GM23338 (cell line): ENCODE measurements around the gene TGM6. TPM values are rescaled to one million over a fixed set of nuclear protein-coding genes. Genes with fewer than 3 reads are reported as not detected.

Experiments
- ATAC-seq: fragments of 200-7000 bp; cut with Tn5 transposase; 3 replicates; pipeline ENCODE4 v1.9.1; 2020
- DNase-seq: peaks from one replicate; pipeline ENCODE4 v3.0.0-alpha.2; 2015; ENCODE audit warnings: low spot score
- H2AFZ ChIP-seq: fragments of 200-600 bp; sonication (generic); 2 replicates; pipeline ENCODE4 v1.8.0; 2016; ENCODE audit warnings: antibody characterized with exemption, mild to moderate bottlenecking, moderate library complexity
- H3F3A ChIP-seq: fragments of 200-600 bp; sonication (generic); replicated peaks from 2 replicates; pipeline ENCODE4 v1.8.0; 2017; ENCODE audit warnings: antibody characterized with exemption, mixed run types, low read depth
- H3K27ac ChIP-seq: fragments of 200-600 bp; sonication (generic); 2 replicates; pipeline ENCODE4 v1.6.1; 2016; ENCODE audit warnings: low read depth
- H3K27me3 ChIP-seq: fragments of 200-600 bp; sonication (generic); 2 replicates; pipeline ENCODE4 v1.8.0; 2016; ENCODE audit warnings: mild to moderate bottlenecking, mixed run types, moderate library complexity; ENCODE audit not compliant: insufficient read depth
- H3K36me3 ChIP-seq: fragments of 200-600 bp; sonication (generic); 2 replicates; pipeline ENCODE4 v1.8.0; 2016; ENCODE audit warnings: mild to moderate bottlenecking; ENCODE audit not compliant: insufficient read depth
- H3K4me1 ChIP-seq: fragments of 200-600 bp; sonication (generic); 2 replicates; pipeline ENCODE4 v1.8.0; 2016; ENCODE audit warnings: mild to moderate bottlenecking, moderate library complexity; ENCODE audit not compliant: insufficient read depth
- H3K4me2 ChIP-seq: fragments of 200-600 bp; sonication (generic); 2 replicates; pipeline ENCODE4 v1.7.1; 2017; ENCODE audit warnings: mixed run types
- H3K4me3 ChIP-seq: fragments of 200-600 bp; sonication (generic); 2 replicates; pipeline ENCODE4 v1.6.1; 2016; ENCODE audit warnings: mixed run types
- H3K79me2 ChIP-seq: fragments of 200-600 bp; sonication (generic); replicated peaks from 2 replicates; pipeline ENCODE4 v1.8.0; 2017; ENCODE audit warnings: mild to moderate bottlenecking; ENCODE audit not compliant: insufficient read depth
- H3K9me2 ChIP-seq: fragments of 200-600 bp; sonication (generic); 2 replicates; pipeline ENCODE4 v1.8.0; 2017; ENCODE audit not compliant: insufficient read depth
- H4K20me1 ChIP-seq: fragments of 200-600 bp; sonication (generic); replicated peaks from 2 replicates; pipeline ENCODE4 v1.8.0; 2017; ENCODE audit warnings: mild to moderate bottlenecking; ENCODE audit not compliant: insufficient read depth
- H3K27ac Mint-ChIP-seq: 2 replicates; pipeline ENCODE4 v1.8.0; 2020; ENCODE audit warnings: inconsistent platforms, mild to moderate bottlenecking, moderate library complexity, mixed read lengths
- H3K27me3 Mint-ChIP-seq: 3 replicates; pipeline ENCODE4 v1.8.0; 2022; ENCODE audit warnings: low read depth, mild to moderate bottlenecking, moderate library complexity, mixed read lengths, inconsistent platforms; ENCODE audit not compliant: insufficient read depth, poor library complexity
- H3K36me3 Mint-ChIP-seq: 3 replicates; pipeline ENCODE4 v1.8.0; 2021; ENCODE audit warnings: low read depth, mild to moderate bottlenecking, inconsistent platforms, moderate library complexity, mixed read lengths
- H3K4me1 Mint-ChIP-seq: 3 replicates; pipeline ENCODE4 v1.8.0; 2020; ENCODE audit warnings: mild to moderate bottlenecking, inconsistent platforms, mixed read lengths
- H3K4me3 Mint-ChIP-seq: 3 replicates; pipeline ENCODE4 v1.8.0; 2021; ENCODE audit warnings: moderate library complexity, mild to moderate bottlenecking, inconsistent platforms, mixed read lengths
- H3K9me3 Mint-ChIP-seq: 3 replicates; pipeline ENCODE4 v1.8.0; 2020; ENCODE audit warnings: moderate library complexity, mild to moderate bottlenecking, inconsistent platforms, mixed read lengths
- CREB1 ChIP-seq: fragments of 250-450 bp; sonication (Bioruptor Pico); IDR thresholded peaks from 2 replicates; pipeline ENCODE4 v1.5.0; 2020; ENCODE audit warnings: low read depth, mild to moderate bottlenecking, moderate library complexity
- EZH2 ChIP-seq: fragments of 200-600 bp; sonication (generic); IDR thresholded peaks from one replicate; pipeline ENCODE4 v1.8.0; 2017; ENCODE audit warnings: antibody characterized with exemption, mild to moderate bottlenecking, low read depth; ENCODE audit not compliant: unreplicated experiment
- EZH2phosphoT487 ChIP-seq: fragments of 200-600 bp; sonication (generic); IDR thresholded peaks from one replicate; pipeline ENCODE4 v1.8.1; 2018; ENCODE audit warnings: antibody characterized with exemption; ENCODE audit not compliant: unreplicated experiment
- JUNB ChIP-seq: IDR thresholded peaks from one replicate; pipeline ENCODE4 v1.6.1; 2016; ENCODE audit warnings: antibody characterized with exemption; ENCODE audit not compliant: unreplicated experiment
- POLR2AphosphoS5 ChIP-seq: IDR thresholded peaks from 2 replicates; pipeline ENCODE4 v1.6.1; 2016; ENCODE audit warnings: antibody characterized with exemption, low read depth
- STAT1 ChIP-seq: IDR thresholded peaks from one replicate; pipeline ENCODE4 v1.6.1; 2016; ENCODE audit warnings: antibody characterized with exemption; ENCODE audit not compliant: unreplicated experiment
- polyA plus RNA-seq: library from polyadenylated mRNA; unstranded; fragments of >200 nt; fragmentation: Nextera tagmentation; extraction: Ambion mirVana; gene quantifications from 2 replicates; pipeline ENCODE4 v1.2.1, GENCODE V29; 2016
- total RNA-seq: library from RNA; depleted of rRNA; stranded (reverse); fragments of >200 nt; shearing (Covaris generic); gene quantifications from 2 replicates; pipeline ENCODE4 v1.2.3, GENCODE V29; 2014
- TF ChIP-seq, protein P1 (sequence below), 2 experiments: fragments of 200-600 bp in 1 of 2; sonication (generic) in 1 of 2; conservative IDR thresholded peaks; 2 replicates each; pipeline versions ENCODE4 v1.5.1 to v1.6.1; 2016 to 2017; ENCODE audit warnings: antibody characterized with exemption in 2 of 2, low read depth in 2 of 2, mild to moderate bottlenecking in 2 of 2, moderate library complexity in 1 of 2
- TF ChIP-seq, protein P2 (sequence below): IDR thresholded peaks from 2 replicates; pipeline ENCODE4 v1.6.1; 2016; ENCODE audit warnings: antibody characterized with exemption
- TF ChIP-seq, protein P3 (sequence below): IDR thresholded peaks from one replicate; pipeline ENCODE4 v1.6.1; 2018; ENCODE audit warnings: antibody characterized with exemption; ENCODE audit not compliant: unreplicated experiment

Gene TGM6
- total and polyA plus RNA-seq, 2 experiments from 2014 or later, result not detected

DNA sequence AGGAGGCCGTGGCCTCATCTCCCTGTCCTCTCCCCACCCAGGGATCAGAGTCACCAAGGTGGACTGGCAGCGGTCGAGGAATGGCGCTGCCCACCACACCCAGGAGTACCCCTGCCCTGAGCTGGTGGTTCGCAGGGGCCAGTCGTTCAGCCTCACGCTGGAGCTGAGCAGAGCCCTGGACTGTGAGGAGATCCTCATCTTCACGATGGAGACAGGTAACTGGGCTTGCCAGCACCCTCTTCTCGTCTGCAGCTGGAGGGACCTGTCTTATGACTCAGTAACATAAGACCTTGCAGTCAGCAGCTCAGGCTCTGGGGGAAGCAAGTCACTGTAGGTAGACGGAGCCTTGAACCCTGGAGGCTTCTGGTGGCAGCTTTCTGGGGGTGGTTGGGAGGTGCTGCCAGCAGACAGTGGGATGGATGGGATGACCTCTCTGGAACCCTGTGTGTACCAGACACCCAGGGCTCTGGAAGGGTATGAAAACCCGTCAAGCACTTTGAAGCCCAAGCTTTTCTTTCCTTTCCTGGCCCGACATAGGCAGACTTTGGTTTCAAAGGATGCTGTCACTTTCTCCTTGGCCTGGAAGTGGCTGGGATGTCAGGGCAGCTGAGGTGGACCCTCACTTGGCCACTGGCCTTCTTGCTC, 13.8 kb downstream of the TGM6 start:
- no peak for TF ChIP-seq POLR2AphosphoS5
- TF ChIP-seq JUNB, result no peak
- no peak for TF ChIP-seq STAT1
- no peaks in the 10 kb centered on the region for H3K4me1 Mint-ChIP-seq

DNA sequence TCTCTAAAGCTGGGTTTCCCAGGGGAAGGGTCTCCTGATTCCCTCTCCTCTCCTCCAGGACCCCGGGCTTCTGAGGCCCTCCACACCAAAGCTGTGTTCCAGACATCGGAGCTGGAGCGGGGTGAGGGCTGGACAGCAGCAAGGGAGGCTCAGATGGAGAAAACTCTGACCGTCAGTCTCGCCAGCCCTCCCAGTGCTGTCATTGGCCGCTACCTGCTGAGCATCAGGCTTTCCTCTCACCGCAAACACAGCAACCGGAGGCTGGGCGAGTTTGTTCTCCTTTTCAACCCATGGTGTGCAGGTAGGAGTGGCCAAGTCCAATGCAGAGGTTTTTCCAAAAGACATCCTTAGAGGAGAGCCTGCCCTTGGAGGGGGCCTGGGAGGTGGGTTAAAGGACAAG, 14.4 kb downstream of the TGM6 start:
- Mint-ChIP-seq H3K27ac (no peak overlapping the region), H3K4me3 (no peak overlapping the region), H3K4me1 (no peaks in the 10 kb centered on the region), H3K27me3 (peaks cover 4% of the 10 kb centered on the region), H3K9me3 (no peaks in the 10 kb centered on the region), H3K36me3 (no peaks in the 10 kb centered on the region)
- Histone ChIP-seq H3K27ac (no peak overlapping the region), H3K27me3 (no peaks in the 10 kb centered on the region), H3K79me2 (no peaks in the 10 kb centered on the region), H3K4me3 (no peak overlapping the region), H3K9me2 (no peaks in the 10 kb centered on the region), H2AFZ (no peak overlapping the region), H3K36me3 (no peaks in the 10 kb centered on the region), H3K4me2 (no peak overlapping the region), H4K20me1 (no peaks in the 10 kb centered on the region), H3F3A (no peaks in the 10 kb centered on the region), H3K4me1 (no peaks in the 10 kb centered on the region)
- ATAC-seq (no peak), DNase-seq (no peak)
- TF ChIP-seq, protein P1, sequence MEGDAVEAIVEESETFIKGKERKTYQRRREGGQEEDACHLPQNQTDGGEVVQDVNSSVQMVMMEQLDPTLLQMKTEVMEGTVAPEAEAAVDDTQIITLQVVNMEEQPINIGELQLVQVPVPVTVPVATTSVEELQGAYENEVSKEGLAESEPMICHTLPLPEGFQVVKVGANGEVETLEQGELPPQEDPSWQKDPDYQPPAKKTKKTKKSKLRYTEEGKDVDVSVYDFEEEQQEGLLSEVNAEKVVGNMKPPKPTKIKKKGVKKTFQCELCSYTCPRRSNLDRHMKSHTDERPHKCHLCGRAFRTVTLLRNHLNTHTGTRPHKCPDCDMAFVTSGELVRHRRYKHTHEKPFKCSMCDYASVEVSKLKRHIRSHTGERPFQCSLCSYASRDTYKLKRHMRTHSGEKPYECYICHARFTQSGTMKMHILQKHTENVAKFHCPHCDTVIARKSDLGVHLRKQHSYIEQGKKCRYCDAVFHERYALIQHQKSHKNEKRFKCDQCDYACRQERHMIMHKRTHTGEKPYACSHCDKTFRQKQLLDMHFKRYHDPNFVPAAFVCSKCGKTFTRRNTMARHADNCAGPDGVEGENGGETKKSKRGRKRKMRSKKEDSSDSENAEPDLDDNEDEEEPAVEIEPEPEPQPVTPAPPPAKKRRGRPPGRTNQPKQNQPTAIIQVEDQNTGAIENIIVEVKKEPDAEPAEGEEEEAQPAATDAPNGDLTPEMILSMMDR (conservative IDR thresholded peaks at IDR 0.05; ENCODE audit: low read depth in 2 of 2), result no peak
- TF ChIP-seq, protein P2, sequence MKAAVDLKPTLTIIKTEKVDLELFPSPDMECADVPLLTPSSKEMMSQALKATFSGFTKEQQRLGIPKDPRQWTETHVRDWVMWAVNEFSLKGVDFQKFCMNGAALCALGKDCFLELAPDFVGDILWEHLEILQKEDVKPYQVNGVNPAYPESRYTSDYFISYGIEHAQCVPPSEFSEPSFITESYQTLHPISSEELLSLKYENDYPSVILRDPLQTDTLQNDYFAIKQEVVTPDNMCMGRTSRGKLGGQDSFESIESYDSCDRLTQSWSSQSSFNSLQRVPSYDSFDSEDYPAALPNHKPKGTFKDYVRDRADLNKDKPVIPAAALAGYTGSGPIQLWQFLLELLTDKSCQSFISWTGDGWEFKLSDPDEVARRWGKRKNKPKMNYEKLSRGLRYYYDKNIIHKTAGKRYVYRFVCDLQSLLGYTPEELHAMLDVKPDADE, result no peak
- TF ChIP-seq CREB1 (CRISPR knock-in tag), result no peak
- no peak for TF ChIP-seq EZH2phosphoT487
- TF ChIP-seq EZH2, result no peak
- TF ChIP-seq, protein P3, sequence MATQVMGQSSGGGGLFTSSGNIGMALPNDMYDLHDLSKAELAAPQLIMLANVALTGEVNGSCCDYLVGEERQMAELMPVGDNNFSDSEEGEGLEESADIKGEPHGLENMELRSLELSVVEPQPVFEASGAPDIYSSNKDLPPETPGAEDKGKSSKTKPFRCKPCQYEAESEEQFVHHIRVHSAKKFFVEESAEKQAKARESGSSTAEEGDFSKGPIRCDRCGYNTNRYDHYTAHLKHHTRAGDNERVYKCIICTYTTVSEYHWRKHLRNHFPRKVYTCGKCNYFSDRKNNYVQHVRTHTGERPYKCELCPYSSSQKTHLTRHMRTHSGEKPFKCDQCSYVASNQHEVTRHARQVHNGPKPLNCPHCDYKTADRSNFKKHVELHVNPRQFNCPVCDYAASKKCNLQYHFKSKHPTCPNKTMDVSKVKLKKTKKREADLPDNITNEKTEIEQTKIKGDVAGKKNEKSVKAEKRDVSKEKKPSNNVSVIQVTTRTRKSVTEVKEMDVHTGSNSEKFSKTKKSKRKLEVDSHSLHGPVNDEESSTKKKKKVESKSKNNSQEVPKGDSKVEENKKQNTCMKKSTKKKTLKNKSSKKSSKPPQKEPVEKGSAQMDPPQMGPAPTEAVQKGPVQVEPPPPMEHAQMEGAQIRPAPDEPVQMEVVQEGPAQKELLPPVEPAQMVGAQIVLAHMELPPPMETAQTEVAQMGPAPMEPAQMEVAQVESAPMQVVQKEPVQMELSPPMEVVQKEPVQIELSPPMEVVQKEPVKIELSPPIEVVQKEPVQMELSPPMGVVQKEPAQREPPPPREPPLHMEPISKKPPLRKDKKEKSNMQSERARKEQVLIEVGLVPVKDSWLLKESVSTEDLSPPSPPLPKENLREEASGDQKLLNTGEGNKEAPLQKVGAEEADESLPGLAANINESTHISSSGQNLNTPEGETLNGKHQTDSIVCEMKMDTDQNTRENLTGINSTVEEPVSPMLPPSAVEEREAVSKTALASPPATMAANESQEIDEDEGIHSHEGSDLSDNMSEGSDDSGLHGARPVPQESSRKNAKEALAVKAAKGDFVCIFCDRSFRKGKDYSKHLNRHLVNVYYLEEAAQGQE, result no peak

More for the DNA sequence above, 13.8 kb downstream of the TGM6 start:
- no peaks in the 10 kb centered on the region for H4K20me1 ChIP-seq
- peaks cover 4% of the 10 kb centered on the region for H3K27me3 Mint-ChIP-seq
- no peaks in the 10 kb centered on the region for H3K36me3 ChIP-seq
- no peaks in the 10 kb centered on the region for H3K4me1 ChIP-seq
- no peaks in the 10 kb centered on the region for H3K9me2 ChIP-seq
- no peaks in the 10 kb centered on the region for H3K79me2 ChIP-seq
- no peaks in the 10 kb centered on the region for H3F3A ChIP-seq
- no peaks in the 10 kb centered on the region for H3K9me3 Mint-ChIP-seq
- no peaks in the 10 kb centered on the region for H3K27me3 ChIP-seq
- no peaks in the 10 kb centered on the region for H3K36me3 Mint-ChIP-seq
- ATAC-seq (no peak), DNase-seq (no peak)
- H3K27ac ChIP-seq, result no peak overlapping the region
- no peak overlapping the region for H3K27ac Mint-ChIP-seq
- no peak overlapping the region for H3K4me3 Mint-ChIP-seq
- H3K4me3 ChIP-seq, result no peak overlapping the region
- no peak overlapping the region for H3K4me2 ChIP-seq
- no peak overlapping the region for H2AFZ ChIP-seq
